ENCODE results near the gene IGSF3. TPM values are rescaled to one million over a fixed set of nuclear protein-coding genes. Genes with fewer than 3 reads are reported as not detected.

The IGSF3 gene
- total and polyA plus RNA-seq, 10 of the 15 experiments (the other 5 are each of a cell fraction or from before 2014, with no cell fraction given): 1.4 to 18.0 (median 9.6) TPM

- H3K27me3 ChIP-seq (replicated peaks in 1 of 2; ENCODE audit: control insufficient read depth in 2 of 2, insufficient read depth in 2 of 2, low read length in 1 of 2): no peaks in the 10 kb centered on the region
- H3K4me3 ChIP-seq: no peak overlapping the region
- no peak overlapping the region for H3K27ac ChIP-seq (ENCODE audit: control insufficient read depth, insufficient read depth)
- ChIA-PET RAD21 (ENCODE audit: unreplicated experiment) (interaction anchor here (1.2 to 1.4 kb wide), 2 partner anchors 9 to 19 kb away, joined by 3 read pairs; partner anchors contain the start of gene IGSF3), POLR2A (interaction anchor here (0.6 to 0.8 kb wide), 2 partner anchors 7 to 20 kb away, joined by 3 read pairs; no protein-coding TSS in a partner anchor), CTCF (interaction anchor here (1.2 to 6.6 kb wide), 4 partner anchors 8 to 378 kb away, joined by 3 to 137 read pairs (median 12); partner anchors contain the start of genes CD58 and IGSF3), SMC1A (ENCODE audit: uncharacterized antibody, unreplicated experiment) (interaction anchor here (1.2 to 3.6 kb wide), 5 partner anchors 8 to 102 kb away, joined by 3 to 19 read pairs (median 3); partner anchors contain the start of gene IGSF3)
- DNase-seq (ENCODE audit: low read depth, low spot score) (no peak), ATAC-seq (no peak), FAIRE-seq (no peak)
- no peaks in the 10 kb centered on the region for H3K79me2 ChIP-seq (ENCODE audit: control insufficient read depth, insufficient read depth, low read length)
- WGBS (ENCODE audit: insufficient coverage, insufficient replicate concordance, low lambda C conversion rate, missing lambda C conversion rate): 47% methylated on average over 2 of the region's 2 CpGs
- H3K9ac ChIP-seq (ENCODE audit: control insufficient read depth, insufficient read depth, low read length): no peak overlapping the region
- BruUV-seq (replicated peaks): no TSS peak
- H3K36me3 ChIP-seq (ENCODE audit: control insufficient read depth in 2 of 2, insufficient read depth in 2 of 2, low read length in 1 of 2): no peaks in the 10 kb centered on the region
- intact Hi-C loops (cut with micrococcal nuclease; ENCODE audit: unreplicated experiment) (no loop called here), in situ Hi-C loops (cut with MboI) (no loop called here)
- H4K20me1 ChIP-seq (ENCODE audit: control insufficient read depth, insufficient read depth): no peaks in the 10 kb centered on the region
- no peak overlapping the region for H3K4me2 ChIP-seq (ENCODE audit: control insufficient read depth, insufficient read depth)
- H3K9me3 ChIP-seq (replicated peaks; ENCODE audit: control insufficient read depth, insufficient read depth, low read length): no peaks in the 10 kb centered on the region
- TF ChIP-seq RFX5 (IDR thresholded peaks at IDR 0.05; ENCODE audit: low read depth, low read length) (no peak), STAT3 (IDR thresholded peaks at IDR 0.05; ENCODE audit: low read depth, low read length) (no peak), GABPA (IDR thresholded peaks at IDR 0.05; ENCODE audit: low read depth) (no peak), ETV6 (conservative IDR thresholded peaks at IDR 0.05 in 1 of 2, IDR thresholded peaks at IDR 0.05 in 1 of 2; ENCODE audit: borderline replicate concordance in 1 of 2, low read depth in 1 of 2) (no peak), REST (IDR thresholded peaks at IDR 0.05; ENCODE audit: low read depth, low read length) (no peak)
- no peak overlapping the region for H2AFZ ChIP-seq (ENCODE audit: control insufficient read depth, low read depth, low read length)
- H3K4me1 ChIP-seq (ENCODE audit: control insufficient read depth, insufficient read depth, low read length): no peaks in the 10 kb centered on the region
Observed at GRCh38 chr1:116676291-116676690, 8.8 kb upstream of the IGSF3 start.
